GM18505 (cell line): Measurements from ENCODE around the gene HS6ST1.
"Not testable (repeated sequence)": the region's sequence is repeated elsewhere in the genome, so short reads cannot be mapped to it uniquely, and the experiment has no call there.

Source experiments
- ATAC-seq: cut with Tn5 transposase; IDR thresholded peaks from one replicate; pipeline ENCODE4 v1.9.1; 2021; ENCODE audit not compliant: unreplicated experiment
- POLR2A ChIP-seq: IDR thresholded peaks from 4 replicates; pipeline ENCODE4 v1.6.1; 2011; ENCODE audit warnings: borderline replicate concordance; ENCODE audit not compliant: insufficient read depth, insufficient read length; ENCODE audit errors: extremely low read depth

HS6ST1 gene

DNA sequence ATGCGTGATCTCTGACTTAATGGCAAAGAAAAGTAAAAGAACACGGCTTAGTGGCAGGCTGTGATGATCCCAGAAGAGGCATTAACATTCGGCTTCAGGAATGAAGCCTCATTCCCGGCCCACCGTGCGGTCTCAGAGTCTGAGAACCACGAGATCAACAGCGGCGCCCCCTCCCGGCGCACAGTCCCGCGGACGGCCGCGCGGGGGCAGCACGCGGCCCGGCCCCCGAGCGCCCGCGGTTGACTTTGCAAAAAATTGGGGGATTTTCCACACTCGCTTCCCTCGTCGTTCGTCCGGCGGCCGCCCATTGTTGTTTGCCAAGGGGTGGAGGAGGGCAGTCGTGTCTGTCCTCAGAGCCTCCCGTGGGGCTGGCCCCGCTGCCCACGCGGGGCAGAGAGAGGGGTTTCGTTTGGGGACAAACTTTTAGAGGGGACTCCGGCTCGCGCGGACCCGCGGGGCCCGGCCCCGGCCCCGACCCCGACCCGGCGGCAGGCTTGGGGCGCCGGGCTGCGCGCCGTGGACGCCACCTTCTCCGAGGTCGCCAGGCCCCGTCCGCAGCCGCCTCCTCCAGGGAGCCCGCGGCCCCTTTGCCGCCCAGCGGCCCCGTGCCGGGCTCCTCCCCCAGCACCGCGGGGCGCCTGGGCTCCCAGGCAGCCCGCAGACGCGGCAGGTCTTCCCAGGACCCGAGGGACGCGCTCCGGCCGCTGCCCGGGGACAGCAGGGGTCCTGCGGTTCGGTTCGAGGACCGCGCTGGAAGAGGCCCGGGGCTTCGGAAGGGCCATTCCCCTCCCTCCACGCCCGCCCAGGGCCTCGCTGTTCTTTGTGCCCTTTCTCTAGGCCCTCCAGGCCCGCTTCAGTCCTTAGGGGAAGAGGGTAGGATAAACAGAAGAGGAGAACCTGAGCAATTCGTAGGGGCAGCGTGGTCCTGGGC is 3.4 kb upstream of the HS6ST1 start:
- peak; percentile 43 for ATAC-seq
- peak; percentile 42 for TF ChIP-seq POLR2A

DNA sequence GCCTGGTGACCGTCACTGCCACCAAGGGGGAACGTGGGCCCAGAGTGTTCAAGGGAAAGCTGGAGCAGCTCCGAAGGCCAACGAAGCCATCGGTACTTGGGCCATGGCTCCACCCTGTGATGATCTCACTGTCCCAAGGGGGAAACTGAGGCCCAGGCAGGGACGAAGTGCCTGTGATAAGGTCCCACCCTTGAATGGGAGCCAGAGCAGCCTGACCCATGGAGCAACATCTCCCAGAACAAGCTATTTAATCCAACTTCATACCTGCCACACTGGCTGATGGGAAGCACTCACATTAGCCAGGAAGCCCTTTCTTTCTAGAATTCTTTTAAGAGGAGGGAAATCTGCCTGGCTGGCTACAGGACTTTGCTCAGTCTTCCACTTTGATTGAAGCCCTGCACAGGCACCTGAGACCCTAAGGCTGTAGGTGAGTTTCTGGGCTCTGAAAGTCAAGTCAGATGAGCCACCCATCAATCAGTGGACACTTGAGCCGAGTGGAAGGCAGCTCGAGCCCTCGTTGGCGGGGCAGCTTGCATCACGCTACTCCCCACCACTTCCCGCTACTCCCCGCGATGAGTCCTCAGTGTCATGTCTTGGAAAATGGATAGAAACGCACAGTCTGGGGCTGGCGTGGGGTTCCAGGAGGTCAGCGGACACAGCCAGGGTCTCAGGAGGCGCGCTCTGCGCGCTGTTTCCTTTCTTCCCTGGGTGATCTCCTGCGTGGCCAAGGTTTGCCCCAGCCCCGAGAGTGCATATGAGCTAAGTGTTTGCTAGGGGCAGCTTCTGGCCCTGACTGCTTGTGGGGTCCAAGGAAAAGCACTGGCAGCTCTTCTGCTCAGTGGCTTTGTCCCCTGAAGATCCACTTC is 2.5 kb upstream of the HS6ST1 start:
- no peak for TF ChIP-seq POLR2A
- ATAC-seq: no peak

DNA sequence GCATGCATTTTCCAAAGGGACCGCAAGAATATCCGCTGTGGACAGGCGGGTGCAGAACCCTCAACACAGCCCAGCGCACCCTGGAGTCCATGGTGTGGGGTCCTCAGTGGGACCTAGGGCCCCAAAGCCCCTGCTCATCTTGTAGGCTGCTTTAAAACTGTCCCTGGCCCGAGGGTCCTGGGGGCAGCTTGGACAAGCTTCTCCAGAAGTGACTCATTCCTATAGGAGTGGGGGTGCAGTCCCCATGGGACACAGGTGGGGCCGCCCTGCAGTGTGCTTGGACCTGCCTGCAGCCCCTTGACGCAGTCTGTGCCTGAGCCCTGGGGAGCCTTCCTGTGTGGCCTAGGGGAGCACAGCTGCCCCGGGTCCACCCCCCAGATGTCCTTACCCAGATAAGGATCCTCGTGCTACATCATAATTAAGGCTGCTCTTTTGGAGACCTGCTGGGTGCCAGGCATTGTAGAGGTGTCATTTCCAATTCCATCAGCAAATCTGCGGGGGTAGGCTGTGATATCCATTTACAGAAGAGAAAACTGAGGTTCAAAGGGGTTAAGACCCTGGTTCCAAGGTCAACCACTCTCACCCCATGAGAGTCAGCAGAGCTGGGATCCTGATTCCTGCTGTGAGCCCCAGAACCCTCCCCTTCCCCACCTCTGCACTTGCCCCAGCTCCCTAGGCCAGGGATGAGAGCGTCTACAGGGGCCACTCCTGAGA is 1.7 kb upstream of the HS6ST1 start:
- TF ChIP-seq POLR2A: no peak
- ATAC-seq: no peak

GRCh38 chr2:128319631-128320191 is 1.0 kb upstream of the HS6ST1 start:
- no peak for ATAC-seq
- no peak for TF ChIP-seq POLR2A

- peak; percentile 16 for ATAC-seq
Measured at GRCh38 chr2:128318245-128318644, 423 bp downstream of the HS6ST1 start.

DNA sequence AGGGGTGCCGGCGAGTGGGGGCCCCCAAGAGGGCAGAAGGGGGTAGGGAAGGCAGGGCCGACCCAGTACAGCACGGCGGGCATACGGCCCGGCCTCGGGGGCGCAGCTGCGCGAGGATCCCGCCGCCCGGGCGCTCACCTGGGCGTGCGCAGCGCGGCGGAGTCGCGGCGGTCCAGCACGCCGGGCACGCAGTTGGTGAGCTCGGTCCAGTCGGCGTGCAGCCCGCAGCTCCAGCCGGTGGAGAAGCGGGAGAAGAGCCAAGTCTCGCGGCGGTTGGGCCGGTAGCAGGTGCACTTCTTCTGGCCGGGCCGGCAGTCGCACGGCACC is 806 bp downstream of the HS6ST1 start:
- not testable (repeated sequence) for ATAC-seq

GRCh38 chr2:128317181-128317898 is 1.3 kb downstream of the HS6ST1 start:
- peak; percentile 41 for ATAC-seq
- TF ChIP-seq POLR2A: no peak

DNA sequence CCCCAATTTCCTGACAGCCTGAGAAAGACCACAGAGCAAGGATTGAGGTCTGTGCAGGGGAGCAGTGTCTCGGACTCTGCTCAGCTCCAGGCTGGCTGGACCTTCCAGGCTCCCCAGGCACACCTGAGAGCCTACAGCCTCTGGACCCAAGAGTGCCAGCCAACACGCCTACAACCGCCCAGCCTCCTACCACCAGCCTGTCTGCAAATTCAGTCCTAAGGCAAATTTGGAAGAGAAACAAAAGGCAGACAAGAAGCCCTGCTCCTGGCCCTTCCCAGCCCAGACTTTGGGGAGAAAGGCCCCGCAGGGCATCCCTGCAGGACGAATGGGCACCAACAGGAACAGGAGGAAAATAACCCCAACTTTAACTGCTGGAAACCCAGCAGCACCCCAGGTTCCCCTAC is 1.9 kb downstream of the HS6ST1 start:
- no peak for TF ChIP-seq POLR2A
- ATAC-seq: no peak

DNA sequence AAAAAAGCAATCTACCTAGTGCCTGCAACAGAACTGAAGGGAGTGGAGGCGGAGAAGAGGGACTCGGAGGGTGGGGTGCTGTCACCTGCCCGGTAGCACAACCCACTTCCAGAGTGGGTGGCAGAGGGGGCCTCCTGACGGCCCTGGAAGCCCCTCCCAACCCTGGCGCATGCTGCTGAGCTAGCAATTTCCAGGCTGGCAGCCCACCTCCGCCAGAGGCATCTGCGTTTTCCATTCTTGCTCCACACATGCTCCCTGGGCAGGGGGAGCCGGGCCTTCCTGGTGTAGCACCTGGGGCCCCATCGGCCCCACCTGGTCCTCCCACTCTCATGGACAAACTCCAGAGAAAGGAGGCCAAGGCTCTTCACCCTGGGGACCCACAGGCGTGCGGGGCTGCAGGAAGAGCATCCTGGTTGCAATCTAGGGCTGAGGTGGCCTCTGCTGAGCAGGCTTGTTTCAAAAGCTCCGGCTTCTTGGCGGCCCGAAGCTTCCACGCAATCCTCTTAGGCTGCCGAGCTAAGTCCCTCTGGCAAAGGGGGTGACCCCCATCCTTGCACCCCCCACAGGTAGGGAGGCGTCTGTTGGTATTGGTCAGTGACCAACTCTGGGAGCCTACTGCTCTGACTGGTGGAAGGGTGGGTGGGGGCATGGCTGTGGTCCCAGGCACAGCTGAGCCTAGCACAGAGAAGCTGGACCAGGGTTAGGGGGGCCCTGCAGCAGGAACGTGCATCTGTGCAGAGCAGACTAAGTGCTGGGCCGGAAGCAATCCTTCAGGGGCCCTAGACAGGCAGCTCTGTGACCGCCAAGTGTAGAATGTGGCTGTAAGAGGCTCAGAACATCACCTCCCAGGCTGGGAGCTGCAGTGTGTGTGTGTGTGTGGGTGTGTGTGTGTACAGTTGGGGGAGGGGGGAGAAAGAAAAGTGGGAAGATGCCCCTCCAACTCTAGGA is 2.6 kb downstream of the HS6ST1 start:
- no peak for ATAC-seq
- no peak for TF ChIP-seq POLR2A

GRCh38 chr2:128315122-128315828 is 3.4 kb downstream of the HS6ST1 start:
- ATAC-seq: no peak
- TF ChIP-seq POLR2A: no peak
